GM12864 (cell line): ENCODE results near the gene ZNF605.
"Not testable (repeated sequence)": the region's sequence is repeated elsewhere in the genome, so short reads cannot be mapped to it uniquely, and the experiment has no call there.

Experiments
- DNase-seq: peaks from one replicate; pipeline ENCODE4 v3.0.0-alpha.2; 2011; ENCODE audit warnings: low read depth
- H3K4me3 ChIP-seq: 2 replicates; pipeline ENCODE4 v1.5.1; 2011; ENCODE audit warnings: mild to moderate bottlenecking, low read depth, low read length, control low read depth
- TF ChIP-seq, protein P1 (sequence below): IDR thresholded peaks from 2 replicates; pipeline ENCODE4 v1.5.1; 2011; ENCODE audit warnings: low read depth, mild to moderate bottlenecking, moderate library complexity, low read length, control low read depth, inconsistent platforms; ENCODE audit errors: missing control alignments

The ZNF605 gene

DNA sequence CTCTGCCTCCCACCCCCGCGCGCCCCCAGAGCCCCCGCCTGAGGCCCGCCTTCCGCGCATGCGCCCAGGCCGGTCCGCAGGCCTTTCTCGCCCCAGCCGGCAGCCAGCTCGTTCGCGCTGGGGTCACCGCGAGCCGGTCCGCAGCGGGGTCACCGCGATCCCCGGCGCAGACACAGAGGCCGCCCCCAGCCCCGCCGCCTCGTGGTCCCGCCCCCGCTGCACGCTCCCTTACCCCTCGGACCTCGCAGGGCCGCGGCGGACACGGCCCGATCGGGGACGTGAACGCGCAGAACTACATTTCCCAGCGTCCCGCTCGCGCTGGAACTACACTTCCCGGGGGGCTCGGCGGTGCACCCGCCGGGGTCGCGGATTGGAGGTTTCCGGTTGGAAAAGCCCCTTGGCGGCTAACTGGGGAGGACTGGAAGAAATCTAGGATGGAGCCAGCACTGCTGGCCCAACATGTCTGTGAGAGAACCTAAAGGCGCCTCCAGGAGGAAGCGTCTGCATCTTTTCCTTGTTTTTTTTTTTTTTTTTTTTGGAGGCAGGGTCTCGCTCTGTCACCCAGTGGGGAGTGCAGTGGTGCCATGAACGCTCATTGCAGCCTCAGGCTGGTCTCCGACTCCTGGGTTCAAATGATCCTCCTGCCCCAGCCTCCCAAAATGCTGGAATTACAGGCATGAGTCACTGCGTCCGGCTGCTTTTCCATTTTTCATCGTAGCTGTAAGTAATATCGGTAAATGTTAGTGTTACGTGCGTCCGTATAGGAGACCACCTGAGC lies at the start of gene ZNF605:
Gene ZNF605, minus strand, starts transcription at position 296 of the 778 bp plus-strand sequence. CDS start 10,671 bp downstream, outside the sequence.
- DNase-seq = peak; percentile 50
- H3K4me3 ChIP-seq = peak within 1 kb of the TSS; percentile 78
- TF ChIP-seq, protein P1, sequence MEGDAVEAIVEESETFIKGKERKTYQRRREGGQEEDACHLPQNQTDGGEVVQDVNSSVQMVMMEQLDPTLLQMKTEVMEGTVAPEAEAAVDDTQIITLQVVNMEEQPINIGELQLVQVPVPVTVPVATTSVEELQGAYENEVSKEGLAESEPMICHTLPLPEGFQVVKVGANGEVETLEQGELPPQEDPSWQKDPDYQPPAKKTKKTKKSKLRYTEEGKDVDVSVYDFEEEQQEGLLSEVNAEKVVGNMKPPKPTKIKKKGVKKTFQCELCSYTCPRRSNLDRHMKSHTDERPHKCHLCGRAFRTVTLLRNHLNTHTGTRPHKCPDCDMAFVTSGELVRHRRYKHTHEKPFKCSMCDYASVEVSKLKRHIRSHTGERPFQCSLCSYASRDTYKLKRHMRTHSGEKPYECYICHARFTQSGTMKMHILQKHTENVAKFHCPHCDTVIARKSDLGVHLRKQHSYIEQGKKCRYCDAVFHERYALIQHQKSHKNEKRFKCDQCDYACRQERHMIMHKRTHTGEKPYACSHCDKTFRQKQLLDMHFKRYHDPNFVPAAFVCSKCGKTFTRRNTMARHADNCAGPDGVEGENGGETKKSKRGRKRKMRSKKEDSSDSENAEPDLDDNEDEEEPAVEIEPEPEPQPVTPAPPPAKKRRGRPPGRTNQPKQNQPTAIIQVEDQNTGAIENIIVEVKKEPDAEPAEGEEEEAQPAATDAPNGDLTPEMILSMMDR = no peak

DNA sequence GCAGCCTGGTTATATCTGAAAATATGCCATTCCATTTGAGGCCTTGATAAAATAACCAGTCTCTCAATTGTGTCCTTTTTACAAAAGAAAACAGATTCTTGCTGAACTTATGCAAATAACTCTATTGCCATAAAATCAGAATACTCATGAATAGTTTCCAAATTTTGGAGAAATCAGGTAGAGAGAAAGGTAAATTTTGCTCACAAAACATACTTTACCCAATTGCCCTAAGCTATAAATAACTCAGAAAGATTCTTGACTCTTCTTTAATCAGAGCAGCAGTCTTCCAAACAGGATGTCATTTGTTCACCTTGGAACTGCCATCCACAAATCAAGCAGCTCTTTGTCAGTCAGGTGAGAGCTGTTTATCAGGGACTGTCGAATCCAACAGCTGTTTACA lies 42.6 kb upstream of the ZNF605 start:
- no peak overlapping the region for H3K4me3 ChIP-seq
- TF ChIP-seq, protein P1 = no peak
- DNase-seq = no peak

DNA sequence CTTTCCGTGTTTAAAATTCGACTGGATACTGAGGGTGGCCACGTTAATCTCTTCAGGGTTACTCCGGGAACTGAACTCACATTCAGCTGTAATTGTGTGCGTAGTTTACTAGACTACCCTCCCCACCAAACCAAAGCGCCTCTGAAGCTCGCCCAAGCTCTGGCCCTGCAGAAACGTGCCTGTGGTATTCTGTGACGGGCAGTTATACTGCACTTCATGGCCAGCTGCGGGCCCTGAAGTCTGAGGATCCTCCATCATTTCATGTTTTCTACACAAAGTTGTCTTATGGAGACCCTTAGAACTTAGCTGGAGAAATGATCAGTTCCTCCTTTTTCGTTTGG lies 30.7 kb upstream of the ZNF605 start:
- peak overlapping the region; percentile 82 for H3K4me3 ChIP-seq
- DNase-seq = no peak
- TF ChIP-seq, protein P1 = no peak

DNA sequence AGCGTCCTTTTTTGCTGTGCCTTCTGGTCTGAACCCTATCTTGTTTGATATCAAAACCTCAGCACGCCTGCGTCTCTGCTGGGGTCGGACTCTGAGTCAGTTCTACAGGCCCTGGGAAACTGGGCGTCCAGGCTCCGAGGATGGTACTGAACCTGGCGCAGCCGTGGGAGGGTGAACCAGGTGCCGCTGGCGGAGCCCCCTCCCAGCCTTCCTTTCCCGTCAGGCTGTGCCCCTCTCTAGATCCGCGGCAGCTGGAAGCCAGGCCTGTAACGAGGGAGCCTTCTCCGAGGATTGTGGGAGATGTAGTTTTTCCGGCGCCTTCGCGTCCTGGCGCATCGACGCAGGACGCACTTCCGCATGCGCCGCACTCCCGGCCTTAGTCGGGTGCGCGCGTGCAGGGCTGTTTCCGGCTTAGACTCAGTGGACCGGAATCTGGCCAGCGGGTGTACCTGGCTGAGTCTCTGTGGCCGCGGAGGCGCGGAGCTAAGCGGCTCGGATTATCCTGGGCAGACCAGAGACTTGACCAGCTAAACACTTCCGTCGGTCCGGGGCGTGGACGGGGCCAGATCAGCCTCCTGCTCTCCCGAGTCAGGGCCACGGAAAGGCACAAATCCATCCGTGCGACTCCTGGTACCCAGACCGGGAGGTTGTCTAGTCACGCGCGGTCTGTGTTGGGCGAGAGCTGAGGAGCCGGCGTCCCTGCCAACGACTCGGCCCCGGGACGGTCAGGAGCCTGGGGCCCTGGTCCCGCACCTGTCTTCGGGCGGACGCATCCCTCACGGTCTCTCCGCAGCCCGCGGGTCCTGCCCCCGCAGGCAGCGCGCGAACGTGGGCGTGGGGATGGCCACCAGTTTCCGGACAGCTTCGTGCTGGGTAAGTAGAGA lies 30.1 kb upstream of the ZNF605 start, which contains the start of gene ZNF26:
Gene ZNF26, plus strand, starts transcription at position 367 of the 884 bp plus-strand sequence. Its CDS starts 474 bp downstream, at position 841.
- TF ChIP-seq, protein P1 = no peak
- peak within 1 kb of the TSS; percentile 82 for H3K4me3 ChIP-seq
- peak; percentile 88 for DNase-seq

DNA sequence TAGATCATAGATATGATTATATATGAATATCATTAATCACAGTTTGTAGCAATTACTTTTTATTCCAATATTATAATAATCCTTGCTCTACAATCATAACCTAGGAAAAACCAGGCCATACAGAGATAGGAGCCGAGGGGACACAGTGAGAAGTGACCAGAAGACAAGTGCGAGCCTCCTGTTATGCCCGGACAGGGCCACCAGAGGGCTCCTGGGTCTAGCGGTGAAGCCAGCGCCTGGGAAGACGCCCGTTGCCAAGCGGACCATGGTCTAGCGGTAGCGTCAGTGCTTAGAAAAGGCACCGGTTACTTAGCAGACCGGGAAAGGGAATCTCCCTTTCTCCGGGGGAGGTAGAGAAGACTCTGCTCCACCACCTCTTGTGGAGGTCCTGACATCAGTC lies 20.8 kb upstream of the ZNF605 start:
- H3K4me3 ChIP-seq, DNase-seq: not testable (repeated sequence)
- TF ChIP-seq, protein P1 = peak; percentile 8

DNA sequence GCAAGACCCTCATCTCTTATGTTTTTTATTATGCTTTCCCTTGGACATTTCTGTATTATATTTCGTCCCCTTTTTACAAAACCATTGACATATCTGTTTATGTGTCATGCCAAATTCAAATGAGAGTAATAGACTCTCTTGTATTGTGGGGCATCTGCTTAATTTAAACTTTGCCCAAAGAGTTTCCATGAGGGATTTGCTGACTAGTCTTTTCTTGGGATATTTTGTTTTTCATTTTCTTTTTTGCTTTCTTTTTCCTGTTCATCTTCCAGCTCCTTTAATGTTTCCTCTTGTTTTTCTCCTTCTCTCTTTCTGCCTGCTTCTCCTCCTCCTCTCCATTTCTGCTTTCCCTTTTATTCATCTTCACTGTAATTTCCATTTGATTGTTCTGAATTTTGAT lies 16.3 kb upstream of the ZNF605 start:
- TF ChIP-seq, protein P1 = no peak
- no peak overlapping the region for H3K4me3 ChIP-seq
- DNase-seq = no peak
